GM18499 (cell line): ENCODE data around the gene ACTN2.

Experiments used
- ATAC-seq: cut with Tn5 transposase; IDR thresholded peaks from one replicate; pipeline ENCODE4 v1.9.1; 2021; ENCODE audit warnings: moderate number of reproducible peaks; ENCODE audit not compliant: insufficient read depth, unreplicated experiment

ACTN2 gene

DNA sequence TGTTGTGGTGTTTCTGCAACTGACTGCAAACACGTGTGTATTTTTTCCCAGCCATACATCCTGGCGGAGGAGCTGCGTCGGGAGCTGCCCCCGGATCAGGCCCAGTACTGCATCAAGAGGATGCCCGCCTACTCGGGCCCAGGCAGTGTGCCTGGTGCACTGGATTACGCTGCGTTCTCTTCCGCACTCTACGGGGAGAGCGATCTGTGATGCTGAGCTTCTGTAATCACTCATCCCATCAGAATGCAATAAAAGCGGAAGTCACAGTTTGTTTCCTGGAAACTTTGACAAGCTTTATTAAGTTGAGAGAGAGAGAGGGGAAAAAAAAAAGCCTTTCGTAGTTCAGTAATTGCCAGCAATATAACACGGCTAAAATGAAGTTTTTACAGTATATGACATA lies 76.1 kb downstream of the ACTN2 start:
- no peak for ATAC-seq

DNA sequence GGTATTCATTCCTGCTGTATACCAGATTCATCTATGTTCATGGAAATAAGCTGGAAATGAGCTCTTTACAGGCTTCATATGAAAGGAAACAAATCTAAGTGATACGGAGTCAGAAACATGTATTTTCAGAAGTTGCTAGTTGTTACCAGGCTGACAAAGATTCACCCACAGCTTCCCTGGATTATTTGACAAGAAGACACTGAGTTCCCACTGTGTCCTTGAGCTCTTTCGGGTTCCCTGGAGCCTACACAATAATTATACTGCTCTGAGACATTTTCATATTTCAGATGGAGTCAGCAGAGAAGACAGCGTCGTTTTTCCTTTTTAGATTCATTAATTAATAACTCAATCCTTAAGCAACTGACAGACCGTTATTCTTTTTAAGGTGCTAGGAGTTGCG lies 79.5 kb downstream of the ACTN2 start:
- no peak for ATAC-seq

DNA sequence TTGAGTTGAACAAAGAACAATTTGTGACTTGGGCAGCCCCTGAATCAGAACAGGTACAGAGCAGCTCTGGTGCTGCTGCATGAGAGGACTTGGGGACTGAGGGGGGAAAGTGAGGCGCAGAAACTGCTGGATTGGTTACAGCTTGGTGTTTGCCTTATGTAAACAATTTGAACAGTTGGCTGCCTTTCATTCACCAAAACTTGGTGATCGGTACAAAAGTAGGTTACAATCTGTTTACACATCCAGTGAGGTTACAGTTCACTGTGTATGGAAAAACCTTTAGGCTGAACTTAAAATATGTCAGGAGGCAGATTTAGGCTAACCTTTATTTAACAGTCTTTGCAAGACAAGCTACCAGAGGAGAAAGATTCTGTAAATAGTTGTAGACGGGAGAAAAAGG lies 80.2 kb downstream of the ACTN2 start:
- no peak for ATAC-seq

DNA sequence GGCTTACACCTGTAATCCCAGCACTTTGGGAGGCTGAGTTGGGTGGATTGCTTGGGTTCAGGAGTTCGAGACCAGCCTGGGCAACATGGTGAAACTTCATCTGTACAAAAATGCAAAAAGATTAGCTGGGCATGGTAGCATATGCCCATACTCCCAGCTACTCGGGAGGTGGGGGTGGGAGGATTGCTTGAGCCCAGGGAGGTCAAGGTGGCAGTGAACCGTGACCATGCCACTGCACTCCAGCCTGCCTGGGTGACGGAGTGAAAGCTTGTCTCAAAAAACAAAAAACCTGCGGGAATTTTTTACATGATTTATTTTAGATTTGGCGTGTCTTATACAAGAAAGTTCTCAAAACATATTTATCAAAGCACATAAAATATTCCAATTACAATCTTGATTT lies 81.0 kb downstream of the ACTN2 start:
- ATAC-seq, result no peak

DNA sequence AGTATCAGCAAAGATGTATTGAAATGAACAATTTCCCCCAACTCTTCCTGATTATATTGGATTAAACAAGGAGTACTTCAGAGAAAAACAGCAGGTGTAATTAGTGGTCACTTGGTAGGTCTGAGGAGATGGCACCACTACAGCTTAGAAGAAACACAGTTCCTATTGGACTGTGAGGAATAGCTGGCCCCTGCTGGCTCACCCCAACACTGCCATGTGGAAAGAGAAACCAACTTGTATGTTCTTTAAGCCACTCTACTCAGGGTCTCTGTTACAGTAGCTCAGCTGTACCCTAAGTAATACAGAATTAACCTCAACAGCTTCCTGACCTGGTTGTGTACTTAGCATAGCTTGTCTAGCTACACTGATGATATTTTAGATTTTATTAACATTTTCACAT lies 82.3 kb downstream of the ACTN2 start:
- no peak for ATAC-seq

DNA sequence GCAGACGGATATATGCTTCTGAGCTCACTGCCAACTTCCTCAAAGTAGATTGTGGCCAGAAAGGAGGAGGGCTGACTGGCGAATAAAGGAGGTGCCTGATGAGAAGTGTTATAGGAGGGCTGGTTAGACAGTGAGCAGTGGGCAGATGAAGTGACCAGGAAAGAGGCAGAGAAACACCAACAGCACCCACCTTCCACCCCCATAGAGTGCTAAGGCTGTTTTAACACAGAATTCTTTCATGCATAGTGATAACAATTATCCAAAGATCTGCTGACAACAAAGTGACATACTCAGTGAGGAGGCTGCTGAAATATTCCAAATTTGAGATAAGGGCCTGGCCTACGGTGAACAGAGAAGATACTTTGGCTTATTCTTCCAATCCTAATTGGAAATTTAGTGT lies 87.6 kb downstream of the ACTN2 start:
- ATAC-seq, result no peak

DNA sequence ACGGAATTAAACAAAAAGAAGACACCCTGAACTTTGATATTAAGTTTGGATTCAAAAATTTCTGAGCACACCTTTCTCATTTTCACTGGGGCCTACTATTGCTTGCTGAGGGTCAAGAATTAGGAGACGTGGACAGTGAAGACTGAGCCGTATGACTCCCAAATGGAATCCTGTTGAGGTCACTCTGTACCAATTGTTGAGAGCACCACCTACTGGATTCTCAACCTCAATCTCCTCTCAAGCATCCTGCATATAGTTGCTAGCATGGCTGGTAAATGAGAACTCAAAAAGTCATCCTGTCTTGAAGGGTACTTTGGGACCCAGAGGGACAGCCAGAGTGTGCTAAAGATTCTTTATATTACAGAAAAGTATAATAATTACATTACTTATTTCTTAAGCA lies 88.6 kb downstream of the ACTN2 start:
- no peak for ATAC-seq

DNA sequence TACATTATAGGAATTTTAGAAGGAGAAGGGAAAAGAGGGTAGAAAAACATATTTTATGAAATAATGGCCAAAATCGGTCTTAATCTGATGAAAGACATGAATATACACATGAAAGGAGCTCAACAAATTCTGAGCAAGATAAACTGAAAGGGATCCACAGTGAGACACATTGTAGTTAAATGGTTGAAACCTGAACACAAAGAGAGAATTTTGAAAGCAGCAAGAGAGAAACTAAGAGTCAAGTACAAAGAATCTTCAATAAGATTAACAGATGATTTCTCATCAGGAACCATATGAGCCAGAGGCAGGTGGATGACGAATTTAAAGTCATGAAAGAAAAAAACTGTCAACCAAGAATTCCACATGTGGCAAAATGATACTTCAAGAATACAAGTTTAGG lies 93.0 kb downstream of the ACTN2 start:
- ATAC-seq, result no peak

DNA sequence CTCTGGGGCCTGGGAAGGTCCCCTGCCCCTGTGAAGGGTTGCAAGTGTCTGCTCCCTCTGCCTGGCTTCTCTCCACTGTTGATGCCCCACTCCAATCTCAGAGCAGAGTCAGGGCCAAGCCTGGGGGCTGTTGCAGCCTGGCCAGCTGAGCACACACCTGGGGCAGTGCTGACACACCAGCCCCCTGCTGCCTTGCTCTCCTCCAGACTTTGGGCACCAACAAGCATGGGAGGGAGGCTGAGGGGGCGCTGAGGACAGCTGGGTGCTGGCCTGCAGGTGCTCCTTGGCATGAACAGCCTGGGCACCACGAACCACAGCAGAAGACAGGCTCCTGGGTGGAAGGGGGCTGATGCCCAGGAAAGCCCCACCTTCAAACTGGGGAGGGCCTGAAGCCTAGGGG lies 99.2 kb downstream of the ACTN2 start:
- no peak for ATAC-seq

DNA sequence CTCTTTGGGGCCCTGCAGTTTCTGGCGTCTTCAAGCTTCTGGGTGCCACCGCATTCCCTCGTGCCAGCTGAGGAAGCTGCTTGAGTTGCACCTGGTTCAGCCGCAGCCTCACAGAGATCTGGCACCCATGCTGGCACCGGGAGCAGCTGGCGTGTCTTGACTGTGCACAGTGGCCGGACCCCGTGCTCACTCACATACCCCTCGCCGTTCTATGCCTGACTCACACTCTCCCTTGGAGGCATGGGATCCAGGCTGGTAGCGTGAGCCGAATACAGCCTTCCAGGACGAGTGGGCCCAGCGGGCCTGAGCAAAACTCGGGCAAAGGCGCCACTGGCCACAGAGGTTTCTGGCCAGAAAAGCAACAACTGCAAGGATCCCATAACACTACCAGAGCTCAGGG lies 100.2 kb downstream of the ACTN2 start:
- no peak for ATAC-seq

DNA sequence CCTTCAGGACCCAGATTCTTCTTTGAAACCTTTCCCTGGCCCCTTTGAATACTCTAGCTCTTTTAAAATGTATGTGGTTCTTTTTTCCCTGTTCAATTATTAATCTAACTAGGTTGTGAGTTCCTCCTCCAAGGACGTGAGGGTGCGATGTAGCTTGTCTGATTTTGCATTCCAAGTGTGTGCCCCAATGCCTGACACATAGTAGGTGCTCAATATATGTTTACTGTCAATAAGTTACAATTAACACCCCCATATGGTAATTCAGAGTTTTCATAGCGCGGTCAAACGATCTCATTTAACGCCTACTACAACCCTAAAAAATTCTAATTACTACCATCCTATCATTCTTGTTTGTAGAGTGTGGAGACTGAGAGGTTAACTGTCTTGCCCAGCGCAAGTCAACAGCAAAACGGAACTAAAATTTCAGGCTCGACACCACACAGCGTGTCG lies 108.3 kb downstream of the ACTN2 start:
- ATAC-seq, result no peak

DNA sequence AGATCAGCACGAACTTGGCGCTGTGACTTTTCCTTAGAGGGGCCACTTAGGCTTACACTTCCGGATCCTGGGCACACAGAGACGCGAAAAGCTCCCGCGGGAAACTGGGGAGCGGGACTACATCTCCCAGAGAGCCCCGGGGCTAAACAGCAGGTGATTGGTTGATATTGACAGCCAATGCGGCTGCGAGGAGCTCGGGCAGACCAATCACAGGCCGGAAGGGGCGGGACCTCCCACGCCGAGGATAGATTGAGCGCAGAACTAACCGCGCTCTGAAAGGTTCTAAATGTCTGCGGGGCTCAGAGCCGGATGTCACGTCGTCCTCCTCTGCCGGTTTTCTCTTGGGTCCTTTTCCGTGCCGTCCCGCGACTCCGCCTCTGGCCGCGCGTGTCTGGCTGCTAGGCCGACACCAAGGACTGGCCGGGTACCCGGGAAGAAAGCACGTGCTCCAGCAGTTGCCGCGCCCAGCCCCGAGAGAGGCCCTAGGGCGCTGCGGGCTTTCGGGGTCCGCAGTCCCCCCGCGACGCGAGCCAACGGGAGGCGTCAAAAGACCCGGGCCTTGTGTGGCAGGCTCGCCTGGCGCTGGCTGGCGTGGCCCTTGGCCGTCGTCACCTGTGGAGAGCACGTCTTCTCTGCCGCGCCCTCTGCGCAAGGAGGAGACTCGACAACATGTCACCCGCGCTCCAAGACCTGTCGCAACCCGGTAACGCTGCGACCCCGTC lies 108.9 kb downstream of the ACTN2 start, which contains the start of gene MTR:
Gene MTR, plus strand, starts transcription at position 258 of the 722 bp plus-strand sequence. Its CDS starts 412 bp downstream, at position 670.
- ATAC-seq, result peak; percentile 98

DNA sequence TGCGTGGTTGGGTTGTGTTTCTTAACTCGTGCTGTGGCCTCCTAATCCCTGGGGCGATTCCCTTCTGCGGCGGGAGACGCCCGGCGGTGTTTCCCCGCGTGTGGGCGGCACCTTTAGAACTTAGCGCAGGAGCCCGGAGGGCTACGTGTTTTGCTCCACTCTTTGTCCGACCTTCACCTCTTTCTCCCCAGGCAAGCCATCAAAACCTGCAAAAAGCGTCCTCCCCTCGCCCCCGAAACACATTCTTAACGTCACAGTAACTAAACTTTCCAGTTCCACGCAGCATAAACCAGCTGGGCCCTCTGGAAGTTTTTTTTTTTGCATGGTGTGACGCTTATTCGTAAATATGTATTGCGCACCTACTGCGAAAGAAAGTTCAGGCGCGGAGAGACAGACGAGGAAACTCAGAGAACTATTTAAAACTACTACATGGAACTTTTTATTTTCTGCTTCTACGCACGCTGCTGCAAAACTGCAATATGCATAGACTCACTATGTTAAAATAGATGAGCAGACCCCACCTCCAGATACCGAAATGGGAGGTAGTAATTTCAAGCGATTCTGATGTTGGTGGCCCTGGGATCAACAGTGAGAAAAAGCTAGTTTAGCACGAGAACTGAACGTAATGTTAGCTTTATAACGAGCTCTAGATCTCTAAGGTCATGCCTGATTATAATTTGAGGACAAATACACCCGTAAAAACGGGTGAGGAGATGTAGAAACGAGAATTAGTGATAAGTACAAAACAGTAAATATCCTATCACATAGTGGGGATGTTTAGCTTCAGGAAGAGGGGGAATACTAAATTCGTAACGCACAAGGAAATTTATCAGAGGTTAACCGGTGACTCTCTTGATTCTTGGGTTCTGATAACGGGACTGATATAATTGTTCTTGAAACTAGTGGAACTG lies 109.7 kb downstream of the ACTN2 start:
- ATAC-seq, result peak; percentile 17

DNA sequence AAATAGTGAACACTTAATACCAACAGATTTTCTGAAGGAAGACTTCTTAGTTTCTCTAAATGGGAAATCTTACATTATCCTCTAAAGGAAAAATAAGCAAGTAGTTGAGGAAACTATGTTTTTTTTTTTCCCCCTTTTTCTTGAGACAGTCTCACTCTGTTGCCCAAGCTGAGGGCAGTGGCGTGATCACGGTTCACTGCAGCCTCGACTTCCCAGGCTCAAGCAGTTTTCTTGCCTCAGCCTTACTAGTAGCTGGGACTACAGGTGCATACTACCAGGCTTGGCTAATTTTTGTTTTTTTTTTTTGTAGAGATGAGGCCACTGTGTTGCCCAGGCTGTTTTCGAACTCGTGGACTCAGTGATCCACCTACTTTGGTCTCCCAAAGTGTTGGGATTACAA lies 112.7 kb downstream of the ACTN2 start:
- no peak for ATAC-seq

DNA sequence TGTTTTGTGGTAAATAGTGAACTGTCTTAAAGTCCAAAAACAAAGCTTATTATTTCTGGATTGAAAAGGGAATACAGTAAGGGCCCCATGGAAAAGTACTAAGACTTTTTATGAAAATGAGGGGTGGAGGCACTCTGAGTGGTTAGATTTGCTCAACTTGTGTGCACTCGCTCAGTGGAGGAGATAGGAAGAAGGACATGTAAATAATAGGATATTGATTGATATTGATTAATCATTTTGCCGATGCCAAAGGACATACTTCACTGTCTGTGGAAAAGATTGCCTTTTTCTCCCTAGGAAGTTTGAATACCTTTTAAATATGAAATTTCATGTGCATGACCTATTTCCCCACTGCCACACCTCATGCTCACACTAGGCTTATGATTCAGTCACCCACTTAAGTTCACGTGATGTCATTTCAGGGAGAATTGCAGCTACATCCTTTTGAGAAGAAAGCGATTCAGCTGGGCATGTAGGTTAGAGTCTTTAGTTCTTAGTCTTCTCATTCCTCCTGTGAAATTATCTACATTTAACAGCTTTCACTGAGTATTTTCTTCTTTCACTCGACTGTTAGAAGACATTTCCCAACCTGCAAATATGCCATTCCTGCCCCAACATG lies 113.8 kb downstream of the ACTN2 start:
- ATAC-seq, result no peak

DNA sequence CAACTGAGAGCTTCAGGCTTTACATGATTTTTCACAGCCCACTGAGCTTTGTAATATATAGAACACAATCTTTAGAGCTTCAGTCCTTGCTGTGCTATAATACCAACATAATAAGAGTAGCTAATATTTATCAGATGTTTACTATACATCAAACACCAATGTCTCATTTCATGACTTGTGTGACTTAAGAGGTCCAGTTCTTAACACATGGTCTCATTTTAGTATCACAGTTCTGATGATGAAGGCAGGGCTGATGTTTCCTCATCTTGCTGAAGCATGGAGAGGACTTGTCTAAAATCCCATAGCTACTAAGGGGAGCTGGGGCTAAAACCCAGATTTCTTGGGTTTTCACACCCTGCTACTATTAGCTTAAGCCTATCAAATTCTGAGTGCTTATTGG lies 114.3 kb downstream of the ACTN2 start:
- no peak for ATAC-seq

DNA sequence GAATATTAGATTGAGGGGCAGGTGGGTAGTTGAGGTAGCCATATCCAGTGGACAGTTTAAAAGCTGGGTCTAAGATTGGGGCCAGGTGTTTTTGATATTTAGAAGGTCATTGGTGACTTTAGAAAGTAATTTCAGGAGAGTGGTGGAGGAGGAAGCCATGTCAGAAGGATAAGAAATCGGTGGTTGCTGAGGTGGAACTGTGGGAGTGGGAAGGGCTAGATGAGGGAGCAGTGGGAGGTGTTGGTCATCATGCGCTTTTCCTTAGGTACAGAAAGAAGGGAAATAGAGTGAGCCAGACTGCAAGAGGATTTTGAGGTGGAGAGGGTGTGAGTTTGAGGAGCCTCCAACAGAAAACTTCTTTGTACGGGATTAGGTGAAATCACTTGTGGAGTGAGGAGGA lies 116.0 kb downstream of the ACTN2 start:
- no peak for ATAC-seq

DNA sequence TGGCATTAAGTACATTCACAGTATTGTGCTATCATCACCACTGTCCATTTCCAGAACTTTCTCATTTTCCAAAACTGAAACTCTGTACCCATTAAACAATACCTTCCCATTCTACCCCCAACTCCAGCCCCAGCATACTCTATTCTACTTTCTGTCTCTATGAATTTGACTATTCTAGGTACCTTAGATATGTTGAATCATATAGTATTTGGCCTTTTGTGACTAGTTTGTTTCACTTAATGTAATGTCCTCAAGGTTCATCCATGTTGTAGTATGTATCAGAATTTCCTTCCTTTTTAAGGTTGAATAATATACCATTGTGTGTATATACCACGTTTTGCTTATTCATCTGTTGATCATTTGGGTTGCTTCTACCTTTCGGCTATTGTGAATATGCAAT lies 120.3 kb downstream of the ACTN2 start:
- ATAC-seq, result no peak

DNA sequence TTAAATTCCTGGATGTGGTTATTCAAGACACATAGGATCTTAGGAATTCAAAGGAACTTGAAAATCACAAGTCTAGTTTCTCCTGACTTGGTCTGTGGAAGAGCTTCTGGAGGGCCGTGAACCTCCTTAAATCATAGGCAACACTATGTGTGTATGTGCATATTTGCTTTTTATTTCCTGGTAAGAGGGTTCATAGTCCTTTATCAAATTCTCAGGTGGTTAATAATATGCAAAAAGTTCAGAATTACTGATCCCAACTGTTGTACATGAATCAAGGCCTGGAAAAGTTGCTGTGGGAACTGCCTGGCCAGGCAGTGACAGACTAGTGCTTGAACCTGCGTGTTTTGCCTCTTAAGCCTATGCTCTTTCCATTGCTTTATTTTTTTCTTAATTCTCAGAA lies 121.7 kb downstream of the ACTN2 start:
- no peak for ATAC-seq

DNA sequence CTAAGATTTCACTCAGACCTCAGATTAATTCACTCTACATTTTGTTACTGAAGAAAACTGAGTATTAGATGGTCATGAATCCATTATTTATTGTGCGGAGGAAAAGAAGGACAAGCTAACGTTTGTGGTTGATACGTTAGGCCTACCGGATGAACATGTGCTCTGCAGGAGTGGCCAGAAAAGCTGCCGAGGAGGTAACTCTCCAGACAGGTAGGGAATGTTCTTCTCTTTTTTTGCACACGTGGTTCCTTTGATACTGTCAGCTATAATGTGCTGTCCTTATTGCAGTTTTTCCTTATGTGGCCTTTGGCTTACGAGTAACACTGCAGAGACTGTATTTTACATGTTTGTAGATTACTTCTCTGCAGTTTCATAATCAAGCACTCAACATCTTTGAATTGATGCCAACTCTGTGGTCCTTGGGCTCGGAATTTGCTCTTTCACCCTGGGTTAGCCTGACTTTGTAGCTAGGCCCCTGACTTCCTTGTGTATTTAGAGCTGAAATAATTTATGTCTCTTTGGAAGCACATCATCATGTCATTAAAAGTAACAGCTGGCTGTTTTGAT lies 122.3 kb downstream of the ACTN2 start:
- ATAC-seq, result no peak

DNA sequence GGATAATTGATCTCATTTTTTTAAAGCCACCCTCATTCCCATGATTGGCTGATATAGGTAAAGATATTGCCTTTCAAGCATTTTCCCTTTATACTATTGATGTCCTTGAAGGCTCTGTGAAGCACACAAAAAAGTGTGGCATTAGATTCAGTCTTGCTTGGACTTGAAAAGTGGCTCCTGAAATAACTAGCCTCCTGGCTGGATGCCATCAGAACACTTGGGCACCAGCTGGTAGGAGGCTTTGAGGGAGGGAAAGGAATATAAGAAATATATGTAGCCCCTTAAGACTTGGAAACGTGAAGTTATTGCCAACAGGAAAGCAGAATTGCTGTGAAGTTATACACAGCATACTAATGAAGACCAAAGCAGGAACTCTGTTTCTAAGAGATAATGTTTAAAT lies 122.8 kb downstream of the ACTN2 start:
- no peak for ATAC-seq
